Thyroid gland (tissue), 4 donors: Measurements from ENCODE around the gene SHISA7. TPM values are rescaled to one million over a fixed set of nuclear protein-coding genes. Genes with fewer than 3 reads are reported as not detected.

ENCODE experiments used
- DNase-seq, 2 donors: peaks; one replicate each; pipeline ENCODE4 v3.0.0-alpha.2; 2019
- H3K27ac ChIP-seq, 3 donors: fragments of 200-600 bp; sonication (generic); 1 replicate in 2 of 3; 2 replicates in 1 of 3; pipeline ENCODE4 v1.5.1; 2016 to 2019; ENCODE audit warnings: mild to moderate bottlenecking in 1 of 3, moderate library complexity in 1 of 3
- H3K27me3 ChIP-seq: fragments of 200-600 bp; sonication (generic); one replicate; pipeline ENCODE4 v1.5.1; 2019
- H3K36me3 ChIP-seq, 2 donors: fragments of 200-600 bp; sonication (generic); one replicate each; pipeline ENCODE4 v1.5.1; 2016 to 2019
- H3K4me1 ChIP-seq, 2 donors: fragments of 200-600 bp; sonication (generic); one replicate each; pipeline ENCODE4 v1.5.1; 2017 to 2019
- H3K4me3 ChIP-seq, 3 donors: fragments of 200-600 bp; sonication (generic); replicated peaks in 1 of 3; 1 replicate in 2 of 3; 2 replicates in 1 of 3; pipeline ENCODE4 v1.5.1; 2016; ENCODE audit warnings: mild to moderate bottlenecking in 1 of 3
- H3K9me3 ChIP-seq: fragments of 200-600 bp; sonication (generic); one replicate; pipeline ENCODE4 v1.5.1; 2017
- POLR2A ChIP-seq, 2 donors: fragments of 450-650 bp; IDR thresholded peaks; one replicate each; pipeline ENCODE4 v1.6.1; 2017; ENCODE audit warnings: antibody characterized with exemption in 2 of 2, mild to moderate bottlenecking in 2 of 2, moderate library complexity in 1 of 2
- WGBS, 2 donors: methylation state at CpG; one replicate each; pipeline ENCODE4 v1.1.5; 2017; 5-methylcytosine and 5-hydroxymethylcytosine counted together
- intact Hi-C: fragments of 100-400 bp; cut with DNase I; formaldehyde crosslinking; loops from one replicate; pipeline ENCODE4 v1.15.1; 2023
- total RNA-seq, 4 donors: library from RNA; depleted of rRNA; stranded (reverse); fragments of >200 nt; gene quantifications; one replicate each; pipeline ENCODE4 v1.2.3, GENCODE V29; 2016
- TF ChIP-seq, protein P1 (sequence below), 6 experiments: fragments of 200-600 bp in 3 of 6; fragments of 450-650 bp in 3 of 6; sonication (generic) in 3 of 6; IDR thresholded peaks; one replicate each; pipeline ENCODE4 v1.5.1; 2016 to 2019; ENCODE audit warnings: antibody characterized with exemption in 6 of 6, mild to moderate bottlenecking in 2 of 6, inconsistent platforms in 1 of 6, moderate library complexity in 1 of 6

SHISA7 gene
- total RNA-seq, result not detected

DNA sequence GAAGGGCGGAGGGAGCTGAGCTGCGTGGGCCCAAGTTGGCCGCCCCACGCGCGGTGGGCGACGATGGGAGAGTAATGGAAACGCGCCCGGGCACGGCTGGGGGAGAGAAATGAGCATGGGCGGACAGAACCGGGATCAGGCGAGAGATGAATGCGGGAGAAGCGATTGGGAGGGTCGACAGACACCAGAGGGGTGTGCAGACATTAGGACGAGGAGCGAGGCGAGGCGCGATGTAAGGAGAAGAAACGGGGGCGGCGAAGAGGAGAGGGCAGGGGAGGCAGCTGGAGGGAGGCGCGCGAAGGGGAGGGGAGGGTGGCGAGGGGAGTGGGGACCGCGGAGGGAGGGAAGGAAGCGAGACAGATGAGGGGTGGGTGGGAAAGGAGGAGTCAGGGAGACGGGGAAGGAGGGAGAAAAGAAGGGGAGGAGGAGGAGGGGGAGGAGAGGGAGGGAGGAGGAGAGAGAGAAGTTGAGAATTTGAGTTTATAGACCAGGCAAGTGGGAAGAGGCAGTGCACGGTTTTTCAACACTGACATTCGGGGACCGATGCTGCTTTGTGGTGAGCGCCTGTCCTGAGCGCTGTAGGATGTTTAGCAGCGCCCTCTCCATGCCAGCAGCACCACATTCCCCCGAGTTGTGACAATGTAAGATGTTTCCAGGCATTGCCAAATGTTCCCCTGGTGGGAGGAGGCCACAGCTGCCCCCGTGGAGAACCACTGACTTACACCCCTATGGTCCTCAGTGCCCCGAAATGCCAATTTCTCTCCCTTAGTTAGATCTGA, at the start of gene SHISA7:
SHISA7 (minus strand) TSS at position 256 of the 779 bp plus-strand sequence. CDS start 437 bp downstream, outside the sequence.
- H3K9me3 ChIP-seq, result no peaks in the 10 kb centered on the region
- H3K4me1 ChIP-seq, result peaks cover 0 to 4% of the 10 kb centered on the region in 2 donors
- no peak for DNase-seq
- no peaks in the 10 kb centered on the region for H3K36me3 ChIP-seq
- no peak within 1 kb of the TSS for H3K27ac ChIP-seq
- no peak for TF ChIP-seq POLR2A (IDR thresholded peaks at IDR 0.05)
- TF ChIP-seq, protein P1, sequence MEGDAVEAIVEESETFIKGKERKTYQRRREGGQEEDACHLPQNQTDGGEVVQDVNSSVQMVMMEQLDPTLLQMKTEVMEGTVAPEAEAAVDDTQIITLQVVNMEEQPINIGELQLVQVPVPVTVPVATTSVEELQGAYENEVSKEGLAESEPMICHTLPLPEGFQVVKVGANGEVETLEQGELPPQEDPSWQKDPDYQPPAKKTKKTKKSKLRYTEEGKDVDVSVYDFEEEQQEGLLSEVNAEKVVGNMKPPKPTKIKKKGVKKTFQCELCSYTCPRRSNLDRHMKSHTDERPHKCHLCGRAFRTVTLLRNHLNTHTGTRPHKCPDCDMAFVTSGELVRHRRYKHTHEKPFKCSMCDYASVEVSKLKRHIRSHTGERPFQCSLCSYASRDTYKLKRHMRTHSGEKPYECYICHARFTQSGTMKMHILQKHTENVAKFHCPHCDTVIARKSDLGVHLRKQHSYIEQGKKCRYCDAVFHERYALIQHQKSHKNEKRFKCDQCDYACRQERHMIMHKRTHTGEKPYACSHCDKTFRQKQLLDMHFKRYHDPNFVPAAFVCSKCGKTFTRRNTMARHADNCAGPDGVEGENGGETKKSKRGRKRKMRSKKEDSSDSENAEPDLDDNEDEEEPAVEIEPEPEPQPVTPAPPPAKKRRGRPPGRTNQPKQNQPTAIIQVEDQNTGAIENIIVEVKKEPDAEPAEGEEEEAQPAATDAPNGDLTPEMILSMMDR (IDR thresholded peaks at IDR 0.05), result no peak
- no peak within 1 kb of the TSS for H3K4me3 ChIP-seq
- H3K27me3 ChIP-seq, result peaks cover 25% of the 10 kb centered on the region
- intact Hi-C loops, result no loop called here
- WGBS, 2 donors, result 2 to 4% methylated on average over 43 of the region's 43 CpGs

DNA sequence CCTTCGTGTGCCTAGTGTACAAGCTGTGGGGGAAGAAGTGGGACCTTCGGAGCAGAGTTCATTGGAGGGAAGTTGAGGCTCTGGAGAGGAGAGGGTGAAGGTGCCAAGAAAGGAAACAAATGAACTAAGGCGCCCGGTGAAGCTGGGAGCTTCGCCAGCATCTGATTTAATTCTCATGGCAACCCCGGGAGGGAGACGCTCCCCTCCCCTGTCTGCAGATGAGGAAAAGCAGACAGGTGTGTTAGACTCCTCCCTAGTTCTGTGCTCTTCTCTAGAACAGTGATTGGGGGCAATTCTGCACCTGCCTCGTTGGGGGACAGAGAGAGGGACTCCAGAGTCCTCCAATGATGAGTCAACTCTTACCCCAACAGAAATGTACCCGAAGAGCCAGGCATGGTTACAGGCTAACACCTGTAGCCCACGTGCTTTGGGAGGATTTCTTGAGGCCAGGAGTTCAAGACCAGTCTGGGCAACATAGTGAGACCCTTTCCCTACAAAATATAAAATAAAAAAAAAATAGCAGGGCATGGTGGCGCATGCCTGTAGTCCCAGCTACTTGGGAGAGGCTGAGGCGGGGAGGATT, 49.4 kb upstream of the SHISA7 start:
- Histone ChIP-seq H3K4me3 (no peak overlapping the region), H3K9me3 (no peaks in the 10 kb centered on the region), H3K27ac (no peak overlapping the region), H3K27me3 (no peaks in the 10 kb centered on the region), H3K36me3 (no peaks in the 10 kb centered on the region), H3K4me1 (peaks cover 6% of the 10 kb centered on the region in 2 donors)
- DNase-seq, result no peak
- no peak for TF ChIP-seq POLR2A (IDR thresholded peaks at IDR 0.05)
- WGBS, 2 donors, result 47 to 61% methylated on average over 12 of the region's 12 CpGs
- intact Hi-C loops, result no loop called here

DNA sequence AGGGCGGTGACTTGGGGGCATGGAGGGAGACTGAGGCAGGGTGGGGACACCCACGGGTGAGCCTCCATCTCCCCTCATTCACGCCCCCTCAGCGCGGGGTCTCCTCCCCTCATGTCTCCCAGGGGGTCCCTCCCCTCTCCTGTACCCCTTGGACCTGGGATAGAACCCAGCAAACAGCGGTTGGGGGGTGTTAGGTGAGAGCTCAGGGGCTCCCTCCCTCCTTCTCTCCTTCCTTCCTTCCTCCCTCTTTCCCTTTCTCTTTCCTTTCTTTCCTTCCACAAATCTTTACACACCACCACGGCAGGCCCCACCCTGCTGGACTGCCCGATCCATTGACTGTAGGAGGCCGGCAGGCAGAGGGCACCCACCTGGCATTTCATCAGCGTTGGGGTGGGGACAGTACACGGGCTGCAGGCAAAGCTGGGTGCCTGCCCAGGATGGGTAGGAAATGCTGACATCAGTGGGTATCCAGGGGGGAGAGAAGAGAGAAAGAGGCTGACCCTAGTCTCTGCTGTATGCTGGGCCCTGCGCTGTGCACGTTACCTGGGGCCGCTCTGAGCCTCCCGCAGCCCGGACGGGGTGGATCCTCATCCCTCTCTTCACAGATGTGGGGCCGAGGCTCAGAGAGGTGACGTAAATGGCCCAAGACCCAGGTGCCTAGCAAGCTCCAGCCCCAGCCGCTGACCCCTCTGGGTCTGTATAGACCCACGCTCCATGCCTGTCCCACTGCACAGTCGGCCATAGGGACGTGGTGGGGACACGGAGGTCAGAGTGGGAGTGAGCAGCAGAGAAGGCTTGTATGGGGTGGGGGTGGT, 48.7 kb upstream of the SHISA7 start:
- Histone ChIP-seq H3K27ac (peak overlapping the region in 1 of 3 donors; percentile 8), H3K36me3 (no peaks in the 10 kb centered on the region), H3K9me3 (no peaks in the 10 kb centered on the region), H3K4me1 (peaks cover 13% of the 10 kb centered on the region in 2 donors), H3K27me3 (no peaks in the 10 kb centered on the region), H3K4me3 (no peak overlapping the region)
- DNase-seq, result no peak
- TF ChIP-seq, protein P1 (IDR thresholded peaks at IDR 0.05), result no peak
- no peak for TF ChIP-seq POLR2A (IDR thresholded peaks at IDR 0.05)
- 67 to 82% methylated on average over 20 to 24 of the region's 24 CpGs for WGBS, 2 donors
- intact Hi-C loops, result no loop called here

DNA sequence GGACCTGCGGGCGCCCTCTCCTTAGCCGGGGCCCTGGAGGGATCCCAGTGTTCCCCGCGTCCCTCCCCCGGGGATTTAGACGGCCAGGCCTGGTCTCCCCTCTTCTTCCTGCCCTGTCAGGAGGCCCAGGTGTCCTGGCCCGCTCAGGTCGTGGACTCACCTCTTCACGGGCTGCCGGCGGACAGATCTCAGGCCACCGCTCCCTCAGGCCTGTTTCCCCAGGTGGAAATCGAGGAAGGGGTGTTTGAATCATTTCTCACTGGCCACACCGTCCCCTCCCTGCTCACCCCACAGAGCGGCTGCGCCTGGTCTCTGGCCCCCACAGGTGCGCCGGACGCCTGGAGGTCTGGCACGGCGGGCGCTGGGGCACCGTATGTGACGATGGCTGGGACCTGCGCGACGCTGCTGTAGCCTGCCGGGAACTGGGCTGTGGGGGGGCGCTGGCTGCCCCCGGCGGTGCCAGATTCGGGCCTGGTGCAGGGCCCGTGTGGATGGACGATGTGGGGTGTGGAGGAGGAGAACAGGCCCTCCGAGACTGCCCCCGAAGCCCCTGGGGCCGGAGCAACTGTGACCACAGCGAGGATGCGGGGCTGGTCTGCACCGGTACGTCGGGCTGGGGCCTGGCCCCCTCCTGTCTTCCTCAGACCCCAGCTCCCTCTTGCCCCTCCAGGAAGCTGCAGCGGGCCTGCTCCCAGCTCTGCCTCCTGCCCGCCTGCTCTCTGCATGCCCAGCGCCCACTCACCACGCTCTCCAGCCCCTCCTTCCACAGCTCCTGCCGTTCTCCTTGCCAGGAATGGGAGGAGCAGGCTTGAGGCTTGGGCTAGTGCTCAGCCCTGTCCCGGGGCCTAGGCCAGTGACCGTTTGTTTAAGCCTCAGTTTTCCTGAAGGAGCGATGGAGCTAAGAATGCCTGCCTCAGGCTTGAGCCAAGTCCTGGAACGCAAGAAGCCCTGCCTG, 47.7 kb upstream of the SHISA7 start:
- Histone ChIP-seq H3K4me3 (no peak overlapping the region), H3K9me3 (no peaks in the 10 kb centered on the region), H3K4me1 (peaks cover 20 to 23% of the 10 kb centered on the region in 2 donors), H3K27me3 (no peaks in the 10 kb centered on the region), H3K36me3 (no peaks in the 10 kb centered on the region), H3K27ac (peak overlapping the region in 2 of 3 donors; percentile 8 to 17)
- no peak for DNase-seq
- TF ChIP-seq, protein P1 (IDR thresholded peaks at IDR 0.05), result no peak
- no peak for TF ChIP-seq POLR2A (IDR thresholded peaks at IDR 0.05)
- intact Hi-C loops, result no loop called here
- WGBS, 2 donors, result 71 to 72% methylated on average over 31 to 42 of the region's 52 CpGs
